ENCODE results near the gene ZRANB1. TPM values are rescaled to one million over a fixed set of nuclear protein-coding genes. Genes with fewer than 3 reads are reported as not detected.

ZRANB1 gene
- total and polyA plus RNA-seq, 2 donors from 2014 or later = 8.9 to 17.5 TPM

GRCh38 chr10:124959564-124959963, 17.6 kb downstream of the ZRANB1 start:
- Histone ChIP-seq H3K9ac (ENCODE audit: low read length in 3 of 3) (no peak overlapping the region), H3K4me1 (ENCODE audit: control insufficient read depth in 2 of 3, insufficient read depth in 2 of 3, low read depth in 1 of 3, low read length in 3 of 3) (no peaks in the 10 kb centered on the region), H3K27ac (ENCODE audit: low read depth in 2 of 2, low read length in 2 of 2) (no peak overlapping the region), H3K36me3 (ENCODE audit: control insufficient read depth in 2 of 3, insufficient read depth in 3 of 3, low read length in 3 of 3) (no peaks in the 10 kb centered on the region), H3K4me3 (ENCODE audit: low read length in 3 of 3) (no peak overlapping the region), H3K27me3 (ENCODE audit: control insufficient read depth, insufficient read depth, low read length) (no peaks in the 10 kb centered on the region), H3K9me3 (ENCODE audit: control insufficient read depth in 2 of 3, insufficient read depth in 1 of 3, low read length in 3 of 3) (no peaks in the 10 kb centered on the region)
- DNase-seq (no peak), FAIRE-seq (no peak)
- no peak for TF ChIP-seq CTCF (IDR thresholded peaks at IDR 0.05; ENCODE audit: borderline replicate concordance, extremely low read depth, insufficient read depth)
- intact Hi-C loops (cut with DNase I) = no loop called here

GRCh38 chr10:124961248-124961570, 19.3 kb downstream of the ZRANB1 start:
- H3K9me3 ChIP-seq (ENCODE audit: control insufficient read depth in 2 of 3, insufficient read depth in 1 of 3, low read length in 3 of 3) = no peaks in the 10 kb centered on the region
- H3K27ac ChIP-seq (ENCODE audit: low read depth in 2 of 2, low read length in 2 of 2) = no peak overlapping the region
- H3K9ac ChIP-seq (ENCODE audit: low read length in 3 of 3) = no peak overlapping the region
- FAIRE-seq = no peak
- TF ChIP-seq CTCF (IDR thresholded peaks at IDR 0.05; ENCODE audit: borderline replicate concordance, extremely low read depth, insufficient read depth) = no peak
- intact Hi-C loops (cut with DNase I) = no loop called here
- no peak overlapping the region for H3K4me3 ChIP-seq (ENCODE audit: low read length in 3 of 3)
- no peaks in the 10 kb centered on the region for H3K27me3 ChIP-seq (ENCODE audit: control insufficient read depth, insufficient read depth, low read length)
- DNase-seq = no peak
- peaks cover 0 to 2% (median under 1%) of the 10 kb centered on the region in 3 donors for H3K36me3 ChIP-seq (ENCODE audit: control insufficient read depth in 2 of 3, insufficient read depth in 3 of 3, low read length in 3 of 3)
- no peaks in the 10 kb centered on the region for H3K4me1 ChIP-seq (ENCODE audit: control insufficient read depth in 2 of 3, insufficient read depth in 2 of 3, low read depth in 1 of 3, low read length in 3 of 3)

GRCh38 chr10:124962421-124962820, 20.5 kb downstream of the ZRANB1 start:
- TF ChIP-seq CTCF (IDR thresholded peaks at IDR 0.05; ENCODE audit: borderline replicate concordance, extremely low read depth, insufficient read depth) = no peak
- intact Hi-C loops (cut with DNase I) = no loop called here
- Histone ChIP-seq H3K9ac (ENCODE audit: low read length in 3 of 3) (no peak overlapping the region), H3K36me3 (ENCODE audit: control insufficient read depth in 2 of 3, insufficient read depth in 3 of 3, low read length in 3 of 3) (peaks cover 2 to 10% (median 2%) of the 10 kb centered on the region in 3 donors), H3K4me3 (ENCODE audit: low read length in 3 of 3) (no peak overlapping the region), H3K27ac (ENCODE audit: low read depth in 2 of 2, low read length in 2 of 2) (no peak overlapping the region), H3K4me1 (ENCODE audit: control insufficient read depth in 2 of 3, insufficient read depth in 2 of 3, low read depth in 1 of 3, low read length in 3 of 3) (no peaks in the 10 kb centered on the region), H3K9me3 (ENCODE audit: control insufficient read depth in 2 of 3, insufficient read depth in 1 of 3, low read length in 3 of 3) (no peaks in the 10 kb centered on the region), H3K27me3 (ENCODE audit: control insufficient read depth, insufficient read depth, low read length) (no peaks in the 10 kb centered on the region)
- FAIRE-seq = no peak
- no peak for DNase-seq
